ENCODE measurements around the gene PTGES.

PTGES gene

DNA sequence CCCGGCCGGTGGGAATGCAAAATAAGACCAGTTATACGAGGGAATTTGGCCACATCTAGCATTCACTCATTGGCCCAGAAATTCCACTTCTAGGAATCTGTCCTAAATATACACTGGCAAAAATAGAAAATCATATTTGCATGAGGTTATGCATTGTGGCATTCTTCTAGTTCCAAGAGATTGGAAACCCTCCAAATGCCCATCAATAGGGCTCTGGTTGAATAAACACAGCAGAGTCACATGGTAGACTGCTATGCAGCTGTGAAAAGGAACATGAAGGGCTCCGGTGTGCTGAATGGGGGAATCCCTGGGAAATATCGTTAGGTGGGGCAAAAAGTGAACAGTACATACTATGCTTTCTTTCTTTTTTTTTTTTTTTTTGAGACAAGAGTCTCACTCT is 36.8 kb downstream of the PTGES start:
- DNase-seq: no peak

- DNase-seq: no peak
Observed at GRCh38 chr9:129714511-129715061, 38.3 kb downstream of the PTGES start.

- no peak for DNase-seq
Observed at GRCh38 chr9:129713402-129713679, 39.5 kb downstream of the PTGES start.

DNA sequence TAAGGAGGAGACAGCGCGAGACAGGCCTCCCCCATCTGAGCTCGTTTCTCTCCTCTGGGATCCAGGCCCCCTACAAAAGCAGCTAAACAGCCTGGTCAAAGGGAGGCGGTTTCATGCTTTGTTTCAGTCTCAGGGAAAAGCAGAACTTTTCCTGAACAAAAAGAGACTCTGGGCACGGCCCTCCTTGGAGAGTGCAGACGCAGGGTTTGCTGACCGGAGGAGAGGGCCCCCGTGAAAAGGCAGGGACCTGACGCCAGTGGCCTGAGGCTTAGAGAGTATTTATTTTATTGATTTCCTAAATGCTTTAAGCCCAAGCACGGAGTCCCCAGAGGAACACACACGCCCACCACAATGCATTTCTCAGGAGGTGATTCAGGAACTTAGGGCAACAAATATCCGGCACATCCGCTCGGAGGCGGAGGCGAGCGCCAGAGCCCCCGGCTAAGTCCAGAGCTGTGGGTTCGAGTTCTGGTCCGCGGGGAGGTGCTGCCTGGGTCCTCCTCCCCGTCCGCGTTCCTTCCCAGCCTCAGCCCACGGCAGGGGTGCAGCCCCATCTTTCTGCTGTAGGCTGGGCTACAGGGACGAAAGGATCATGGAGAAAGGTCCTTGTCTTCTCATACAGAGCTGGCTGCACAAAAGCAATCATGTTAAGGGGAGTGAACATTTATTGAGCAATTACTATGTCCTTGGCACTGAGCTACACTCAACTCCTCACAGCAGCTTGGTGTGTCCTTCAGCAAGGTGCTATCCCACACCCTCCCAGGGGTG is 40.0 kb downstream of the PTGES start:
- DNase-seq: no peak

GRCh38 chr9:129710169-129710453 is 42.7 kb downstream of the PTGES start:
- no peak for DNase-seq

DNA sequence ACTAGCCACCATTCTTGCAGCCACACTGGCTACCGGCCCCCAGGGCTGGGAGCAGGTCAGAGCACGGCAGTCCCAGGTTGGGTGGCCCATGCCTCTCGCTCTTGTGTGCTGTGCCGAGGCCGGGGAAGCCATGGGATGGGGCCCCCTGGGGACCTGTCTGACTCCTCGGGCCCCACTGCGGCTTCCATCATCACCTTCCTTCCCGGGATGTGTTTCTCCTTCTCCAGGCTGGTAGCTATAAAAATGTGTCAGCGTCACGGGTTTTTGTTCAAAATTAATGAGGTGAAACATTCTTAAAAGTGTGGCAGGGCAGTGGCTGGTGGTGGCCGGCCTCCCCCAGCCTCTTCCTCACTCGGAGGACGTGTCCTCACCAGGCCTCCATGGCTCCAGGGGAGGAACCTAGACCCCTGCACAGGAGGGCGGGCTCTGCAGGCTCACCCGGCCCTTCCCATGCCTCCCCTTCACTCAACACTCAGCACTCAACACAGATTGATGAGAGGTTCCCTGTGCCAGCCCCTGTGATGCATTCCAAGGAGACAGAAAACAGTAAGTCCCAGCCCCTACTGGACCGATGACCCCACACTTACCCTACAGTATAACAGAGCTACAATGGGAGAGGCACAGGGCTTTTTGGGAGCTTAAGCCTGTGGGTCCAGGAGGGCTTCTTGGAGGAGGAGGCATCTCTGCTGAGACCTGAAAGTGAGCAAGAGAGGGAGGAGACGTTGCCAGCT is 43.2 kb downstream of the PTGES start:
- no peak for DNase-seq

GRCh38 chr9:129708793-129709192 is 44.0 kb downstream of the PTGES start:
- no peak for DNase-seq

DNA sequence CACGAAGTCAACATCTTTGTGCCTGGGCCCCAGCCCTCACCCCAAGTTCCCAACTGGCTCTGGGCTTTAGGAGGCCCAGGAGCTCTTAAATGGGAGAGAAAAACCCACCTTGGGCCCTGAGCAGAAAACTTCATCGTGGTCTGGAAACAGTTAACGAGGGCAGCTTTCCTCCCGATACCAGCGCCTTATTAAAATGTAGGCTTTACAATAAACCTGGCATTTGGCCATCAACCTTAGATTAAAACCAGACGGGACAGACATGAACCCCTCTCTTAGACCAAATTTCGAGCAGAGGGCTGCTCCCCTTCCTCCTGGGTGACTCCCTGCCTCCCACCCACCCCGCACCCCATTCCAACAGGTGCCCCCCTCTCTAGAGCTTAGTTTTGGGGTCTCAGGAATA is 48.0 kb downstream of the PTGES start:
- no peak for DNase-seq

GRCh38 chr9:129703667-129704355 is 49.0 kb downstream of the PTGES start:
- DNase-seq: no peak

DNA sequence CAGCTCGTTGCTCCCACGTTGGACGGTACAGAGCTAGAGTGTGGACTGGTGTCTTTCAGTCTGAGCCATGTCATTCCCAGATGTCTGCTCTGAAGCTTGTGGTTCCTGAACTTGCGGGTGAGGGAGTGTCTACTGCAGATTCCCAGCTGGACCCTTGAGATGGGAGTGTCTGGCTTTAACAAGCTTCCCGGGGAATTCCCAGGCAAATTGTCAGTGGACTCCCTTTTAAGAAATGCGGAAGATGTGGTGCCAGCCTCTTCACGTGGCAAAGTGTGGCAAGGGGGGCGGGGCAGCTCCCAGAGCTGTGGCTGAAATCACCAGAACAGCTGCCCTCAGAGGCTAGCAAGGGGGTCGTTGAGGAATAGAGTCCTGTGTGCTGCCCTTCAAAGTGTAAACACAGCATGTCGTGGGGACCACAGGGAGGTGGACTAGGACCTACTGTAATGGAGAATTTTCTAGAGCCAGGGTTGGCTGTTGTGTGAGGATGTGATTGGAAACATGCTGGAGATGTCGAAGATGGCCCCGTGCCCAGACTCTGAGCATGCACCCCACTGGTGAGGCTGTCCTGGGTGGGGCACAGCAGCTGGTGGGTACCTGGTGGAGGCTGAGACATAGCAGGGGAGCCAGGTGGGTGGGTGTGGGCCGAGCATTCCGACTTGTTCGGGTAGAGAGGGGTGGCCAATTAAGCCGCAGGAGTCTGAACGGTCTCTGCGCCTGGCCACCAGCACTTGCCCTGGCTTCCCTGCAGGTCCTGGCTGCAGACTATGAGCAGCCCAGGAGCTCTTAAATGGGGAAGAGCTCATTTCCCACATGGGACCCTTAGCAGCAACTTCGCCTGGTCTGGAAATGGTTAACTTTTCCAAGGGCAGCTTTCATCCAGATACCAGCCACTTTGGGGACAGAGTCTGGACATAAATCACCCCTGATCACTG is 50.0 kb downstream of the PTGES start:
- no peak for DNase-seq

- no peak for DNase-seq
Observed at GRCh38 chr9:129701549-129701948, 51.3 kb downstream of the PTGES start.

DNA sequence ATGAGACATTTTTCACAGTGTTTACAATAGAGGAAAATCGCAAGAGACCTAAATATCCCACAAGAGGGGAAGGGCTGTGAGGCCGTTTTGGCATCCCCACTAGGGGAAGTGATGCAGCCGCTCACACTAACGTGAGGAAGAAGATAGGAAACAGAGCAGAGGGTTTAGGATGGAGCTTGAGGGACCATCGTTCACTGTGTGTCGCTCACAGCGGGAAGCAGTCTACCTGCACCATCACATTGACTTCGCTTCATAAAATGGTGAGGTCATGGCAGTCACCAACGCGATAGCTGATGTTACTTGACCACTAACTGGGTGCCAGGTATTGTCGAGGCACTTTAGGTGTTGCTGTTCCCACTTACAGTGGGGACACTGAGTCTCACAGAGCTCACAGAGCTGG is 51.8 kb downstream of the PTGES start:
- no peak for DNase-seq

- no peak for DNase-seq
Observed at GRCh38 chr9:129698254-129698757, 54.5 kb downstream of the PTGES start.

- DNase-seq: no peak
Observed at GRCh38 chr9:129697656-129698253, 55.1 kb downstream of the PTGES start.

GRCh38 chr9:129696944-129697655 is 55.7 kb downstream of the PTGES start:
- no peak for DNase-seq

DNA sequence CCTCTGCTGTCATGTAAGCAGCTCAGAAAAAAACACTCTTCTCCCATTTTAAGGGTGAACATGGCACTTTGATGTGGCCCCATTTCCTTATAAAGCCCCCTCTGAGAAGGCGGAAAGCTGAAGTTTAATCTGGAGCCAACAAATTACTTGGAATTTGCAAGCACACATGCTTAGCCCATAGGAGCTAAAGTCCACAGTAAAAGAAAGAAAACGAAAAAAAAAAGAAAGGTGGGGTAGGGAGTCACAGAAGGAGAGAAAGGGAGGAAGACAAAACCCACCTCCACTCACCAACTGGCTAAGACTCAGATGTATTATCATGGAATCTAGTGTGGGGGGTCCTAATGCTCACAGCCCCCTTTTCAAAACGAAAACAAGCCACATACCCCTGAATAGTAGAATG is 57.0 kb downstream of the PTGES start:
- no peak for DNase-seq

DNA sequence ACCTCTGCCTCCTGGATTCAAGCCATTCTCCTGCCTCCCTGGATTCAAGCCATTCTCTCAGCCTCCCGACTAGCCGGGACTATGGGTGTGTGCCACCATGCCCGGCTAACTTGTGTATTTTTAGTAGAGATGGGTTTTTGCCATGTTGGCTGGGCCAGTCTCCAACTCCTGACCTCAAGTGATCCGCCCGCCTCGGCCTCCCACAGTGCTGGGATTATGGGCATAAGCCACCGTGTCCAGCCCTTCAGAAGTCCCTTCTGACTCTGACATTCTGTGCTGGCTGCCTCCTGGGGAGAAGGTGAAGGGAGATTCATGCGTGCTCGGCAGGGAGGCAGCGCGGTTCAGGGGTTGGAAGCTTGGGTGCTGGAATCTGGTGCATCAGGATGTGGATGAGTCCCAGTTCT is 58.6 kb downstream of the PTGES start:
- no peak for DNase-seq

DNA sequence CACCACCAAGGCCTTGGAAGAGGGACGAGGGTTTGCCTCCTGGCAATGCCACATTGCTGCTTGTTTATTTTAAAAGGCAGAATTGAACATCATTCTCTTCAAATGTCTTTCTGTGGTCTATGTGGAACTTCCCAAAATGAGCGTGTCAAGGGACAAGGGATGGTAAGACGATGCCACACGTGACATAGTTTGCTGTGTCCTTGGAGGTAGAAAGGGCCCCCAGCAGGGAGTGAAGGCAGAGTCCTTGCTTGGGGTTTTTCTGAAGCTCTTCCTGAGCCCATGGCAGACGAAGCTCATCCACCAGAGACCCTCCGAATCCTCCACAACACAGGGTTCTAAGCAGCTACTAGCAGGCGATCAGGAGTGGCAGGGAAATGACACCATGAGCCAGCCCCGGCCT is 59.1 kb downstream of the PTGES start:
- no peak for DNase-seq

GRCh38 chr9:129692534-129692933 is 60.3 kb downstream of the PTGES start:
- DNase-seq: no peak

All from CD4-positive, alpha-beta T cell treated with Interleukin-21 for 1 hour (primary cell).